ENCODE results near the gene ZC3H12C.

- no peak for TF ChIP-seq POLR2A (IDR thresholded peaks at IDR 0.05)
- no peak for TF ChIP-seq CTCF (IDR thresholded peaks at IDR 0.05)
Observed at GRCh38 chr11:110059706-110060463, 33.3 kb upstream of the ZC3H12C start.
